ENCODE measurements around the gene AGA. TPM values are rescaled to one million over a fixed set of nuclear protein-coding genes. Genes with fewer than 3 reads are reported as not detected.
A peak's percentile ranks its signal among the peaks of the same experiment; 100 is the strongest.

The AGA gene
- total and polyA plus RNA-seq, 2 of the 4 experiments (the other 2 are of a cell fraction), result 26.3 to 38.5 TPM

GRCh38 chr4:177391953-177392352, 50.3 kb downstream of the AGA start:
- ChIA-PET POLR2A (ENCODE audit: unreplicated experiment) (no interaction called here), CTCF (interaction anchor here (0.5 kb wide), 1 partner anchor 10 kb away, joined by 3 read pairs; no protein-coding TSS in a partner anchor)
- Histone ChIP-seq H3K27ac (ENCODE audit: insufficient read depth, low read length) (no peak overlapping the region), H2BK120ac (ENCODE audit: low read depth, low read length) (no peak overlapping the region), H3K27me3 (ENCODE audit: control insufficient read depth, insufficient read depth, low read length) (no peaks in the 10 kb centered on the region), H3K9me1 (ENCODE audit: insufficient read depth, low read length) (no peaks in the 10 kb centered on the region), H2BK20ac (ENCODE audit: low read depth, low read length) (no peak overlapping the region), H2AK9ac (replicated peaks; ENCODE audit: low read depth, low read length, poor library complexity) (no peak overlapping the region), H3K14ac (replicated peaks; ENCODE audit: low read depth, low read length) (no peak overlapping the region), H3K9me3 (ENCODE audit: control insufficient read depth, insufficient read depth, low read length) (no peaks in the 10 kb centered on the region), H4K20me1 (ENCODE audit: insufficient read depth, low read length) (no peaks in the 10 kb centered on the region), H3K23ac (ENCODE audit: low read depth, low read length) (no peak overlapping the region), H4K91ac (ENCODE audit: insufficient read depth, low read depth, low read length) (no peak overlapping the region), H3K4me2 (ENCODE audit: low read depth, low read length) (no peak overlapping the region), H4K5ac (ENCODE audit: low read depth, low read length) (no peak overlapping the region), H3K56ac (ENCODE audit: extremely low read depth, insufficient read depth, low read length) (no peak overlapping the region), H3K36me3 (ENCODE audit: control insufficient read depth, insufficient read depth, low read length) (no peaks in the 10 kb centered on the region), H2AFZ (replicated peaks; ENCODE audit: low read length, poor library complexity) (no peak overlapping the region), H3K18ac (ENCODE audit: low read depth, low read length) (no peak overlapping the region), H3K4me1 (ENCODE audit: control insufficient read depth, insufficient read depth, low read length) (no peaks in the 10 kb centered on the region), H2BK15ac (ENCODE audit: low read depth, low read length) (no peak overlapping the region), H4K8ac (ENCODE audit: low read depth in 2 of 2, low read length in 2 of 2) (no peak overlapping the region), H3K79me1 (ENCODE audit: low read depth in 1 of 2, low read length in 2 of 2) (no peaks in the 10 kb centered on the region), H3K9ac (ENCODE audit: low read depth, low read length) (no peak overlapping the region), H2AK5ac (ENCODE audit: low read depth, low read length) (no peak overlapping the region), H3K4ac (ENCODE audit: low read depth, low read length) (no peak overlapping the region), H2BK5ac (ENCODE audit: low read depth, low read length, poor library complexity, severe bottlenecking) (no peak overlapping the region), H3K4me3 (ENCODE audit: insufficient read depth, low read depth, low read length) (no peak overlapping the region)
- in situ Hi-C loops (cut with MboI; ENCODE audit: low sequenced_read_pairs) (no loop called here), intact Hi-C loops (cut with micrococcal nuclease) (no loop called here), dilution Hi-C loops (cut with HindIII; ENCODE audit: low sequenced_read_pairs, unreplicated experiment) (no loop called here)
- no peak for DNase-seq
- no CpG with 5 or more reads among the region's 6 CpGs for WGBS, 2 experiments (ENCODE audit: extremely low coverage in 2 of 2, insufficient read length in 1 of 2)
- ATAC-seq (ENCODE audit: low read depth), result no peak
- TF ChIP-seq RCOR1 (IDR thresholded peaks at IDR 0.05; ENCODE audit: insufficient replicate concordance, low read length), result no peak
- peak; percentile 52 for TF ChIP-seq CEBPB (IDR thresholded peaks at IDR 0.05; ENCODE audit: low read depth, low read length)
- BruUV-seq (replicated peaks), result no TSS peak
